TTC549 (cell line): ENCODE measurements around the gene TMEM132C.

ENCODE experiments used
- FAIRE-seq: peaks from 2 replicates; lab custom pipeline; 2012; peaks lifted over from hg19 to GRCh38; lab: Jason Lieb, UNC

The TMEM132C gene

DNA sequence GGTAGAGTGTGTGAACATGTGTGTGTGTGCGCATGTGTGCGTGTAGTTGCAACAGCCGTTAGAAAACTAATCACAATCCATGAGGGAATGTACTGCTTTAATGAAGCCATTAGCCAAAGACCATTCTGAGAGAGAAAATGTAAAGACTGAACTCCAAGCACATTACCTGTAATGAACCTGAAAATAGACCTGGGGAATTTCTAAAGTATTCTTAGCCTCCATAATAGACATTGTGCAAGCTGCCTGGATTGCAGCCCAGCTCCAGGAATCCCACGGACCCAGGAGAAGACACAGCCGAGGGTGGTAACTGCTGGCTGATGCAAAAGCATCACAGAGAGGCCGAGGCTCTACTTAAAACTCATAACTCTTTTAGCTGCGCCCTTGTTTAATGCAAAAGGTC lies 400.2 kb downstream of the TMEM132C start:
- no peak for FAIRE-seq

DNA sequence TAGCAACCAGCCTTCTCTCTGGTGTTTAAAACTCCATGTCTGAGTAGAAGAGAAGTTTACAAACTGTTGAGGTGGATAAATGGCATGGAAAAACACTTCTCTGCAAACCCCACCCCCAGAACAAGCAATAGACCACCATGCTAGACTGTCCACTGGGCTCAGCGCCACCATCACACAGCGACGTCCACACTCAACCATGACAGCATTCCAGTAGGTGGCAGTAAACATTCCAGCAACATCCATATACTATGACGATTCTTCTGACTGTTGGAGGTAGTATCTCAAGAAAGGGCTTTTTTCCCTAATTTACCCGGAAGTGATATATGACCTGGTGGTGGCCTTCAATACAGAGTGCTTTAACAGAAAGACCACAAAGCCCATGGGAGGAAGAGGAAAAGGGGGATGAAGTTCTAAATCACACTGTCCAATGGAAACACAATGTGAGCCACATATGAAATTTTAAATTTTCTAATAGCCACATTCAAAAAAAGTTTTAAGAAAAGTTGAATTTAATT lies 404.6 kb downstream of the TMEM132C start:
- FAIRE-seq = no peak

DNA sequence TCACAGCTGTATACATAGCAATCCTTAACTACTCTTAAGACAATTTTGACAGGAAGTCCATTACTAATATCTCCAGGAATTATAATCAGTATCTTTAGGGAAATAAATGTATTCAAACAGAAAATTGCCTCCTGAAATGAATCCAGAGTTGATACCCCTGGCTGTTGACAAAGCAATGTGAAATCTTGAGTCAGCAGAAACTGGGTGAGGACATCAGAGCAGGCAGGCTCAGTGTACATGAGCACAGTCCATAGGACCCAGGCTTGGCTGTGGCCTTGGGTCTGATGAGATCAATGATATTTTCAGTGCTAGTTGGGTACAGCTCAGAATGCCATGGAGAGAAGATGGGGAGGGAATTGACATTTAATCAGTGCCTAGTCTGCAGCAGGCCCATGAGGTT lies 405.5 kb downstream of the TMEM132C start:
- no peak for FAIRE-seq

DNA sequence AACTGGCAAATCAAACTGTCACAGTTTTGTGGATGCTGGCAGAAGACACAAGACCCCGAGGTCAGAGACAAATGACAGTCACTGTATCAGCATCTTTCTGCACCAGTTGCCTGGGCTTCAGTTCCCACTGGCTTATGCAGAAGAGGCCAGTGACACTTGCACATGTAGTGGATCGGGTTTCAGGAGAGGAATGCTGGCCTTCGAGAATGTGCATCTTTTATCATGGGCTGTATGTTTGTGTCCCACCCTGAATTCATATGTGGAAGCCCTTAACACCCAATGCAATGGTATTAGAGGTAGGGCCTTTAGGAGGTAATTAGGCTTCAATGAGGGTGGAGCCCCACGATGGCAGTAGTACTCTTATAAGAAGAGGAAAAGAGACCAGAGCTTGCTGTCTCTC lies 405.9 kb downstream of the TMEM132C start:
- no peak for FAIRE-seq

DNA sequence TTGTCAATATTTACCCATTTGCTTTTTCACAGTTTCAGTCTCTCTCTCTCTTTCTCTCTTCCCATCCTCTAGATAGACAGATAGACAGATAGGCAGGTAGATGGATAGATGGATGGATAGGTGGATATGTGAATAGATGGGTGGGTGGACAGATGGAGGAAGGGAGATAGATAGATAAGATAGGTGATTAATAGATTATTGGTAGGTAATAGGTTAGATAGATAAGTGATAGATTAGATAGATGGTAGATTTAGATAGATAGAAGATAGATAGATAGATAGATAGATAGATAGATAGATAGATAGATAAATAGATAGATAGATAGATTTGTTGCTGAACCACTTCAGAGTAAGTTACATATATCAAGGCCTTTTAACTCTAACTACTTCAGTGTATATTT lies 408.6 kb downstream of the TMEM132C start:
- FAIRE-seq = no peak

DNA sequence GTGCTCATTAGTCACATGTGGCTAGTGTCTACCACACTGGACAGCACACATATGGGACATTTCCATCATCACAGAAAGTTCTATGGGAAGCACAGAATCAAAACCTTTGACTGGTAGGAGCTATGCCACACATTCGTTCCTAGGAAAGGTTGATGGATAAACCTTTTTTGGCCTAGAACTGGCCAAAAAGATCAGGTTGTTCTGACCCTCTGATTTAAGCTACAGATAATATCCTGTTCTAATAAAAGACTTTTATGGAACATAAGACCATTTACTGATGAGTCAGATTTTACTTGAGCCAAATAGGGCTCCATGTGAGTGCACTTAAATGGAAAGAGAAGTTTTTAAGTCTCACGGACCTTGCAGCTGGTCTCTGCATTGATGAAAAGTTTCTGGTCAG lies 413.6 kb downstream of the TMEM132C start:
- no peak for FAIRE-seq

DNA sequence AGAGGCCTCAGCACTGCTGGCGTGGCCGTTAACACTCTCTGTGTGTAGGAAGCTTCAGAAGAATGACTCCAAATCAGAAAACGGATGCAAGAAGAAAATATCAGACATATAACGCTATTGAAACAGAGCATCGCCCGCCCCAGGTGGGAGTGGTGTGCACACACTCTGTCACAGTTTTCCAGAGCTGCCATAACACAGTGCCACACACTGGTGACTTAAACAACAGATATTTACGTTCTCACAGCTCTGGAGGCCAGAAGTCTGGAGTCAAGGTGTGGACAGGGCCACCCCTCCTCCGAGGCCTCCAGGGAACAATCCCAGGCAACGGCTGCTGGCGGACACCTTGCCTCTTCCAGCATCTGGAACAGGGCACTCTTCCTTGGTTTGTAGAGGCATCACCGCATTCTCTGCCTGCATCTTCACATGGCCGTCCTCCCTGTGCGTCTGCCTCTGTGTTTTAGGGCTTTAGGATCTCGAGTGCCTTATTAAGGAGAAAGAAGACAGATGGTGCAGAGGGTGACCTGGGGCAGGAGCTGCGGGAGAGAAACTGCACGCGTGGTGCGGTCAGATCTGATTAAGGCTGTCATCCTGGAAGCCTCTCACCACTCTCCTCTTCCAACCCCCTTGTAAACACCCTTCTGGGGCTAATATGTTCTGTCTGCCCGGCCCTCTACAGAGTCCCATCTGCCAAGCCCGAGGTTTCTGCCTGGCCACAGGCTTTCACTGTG lies 415.7 kb downstream of the TMEM132C start:
- FAIRE-seq = no peak

DNA sequence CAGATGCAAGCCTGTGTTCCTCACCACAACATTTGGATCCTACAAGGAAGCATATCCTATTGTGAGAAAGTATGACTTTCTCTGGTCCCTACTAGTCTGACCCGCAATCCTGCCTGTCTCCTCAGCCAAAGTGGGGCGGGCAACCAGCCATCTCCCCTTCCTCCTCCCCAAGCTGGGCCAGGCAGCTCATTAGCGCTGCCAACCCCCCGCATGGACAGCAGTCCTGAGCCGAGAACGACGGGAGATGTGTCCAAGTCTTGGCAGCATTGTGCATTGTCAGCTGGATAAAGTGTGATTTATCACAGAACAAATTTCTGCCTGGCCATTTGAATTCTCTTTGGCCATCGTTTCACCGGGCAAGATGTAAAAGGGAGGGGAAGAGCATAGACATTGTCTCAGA lies 417.4 kb downstream of the TMEM132C start:
- no peak for FAIRE-seq

DNA sequence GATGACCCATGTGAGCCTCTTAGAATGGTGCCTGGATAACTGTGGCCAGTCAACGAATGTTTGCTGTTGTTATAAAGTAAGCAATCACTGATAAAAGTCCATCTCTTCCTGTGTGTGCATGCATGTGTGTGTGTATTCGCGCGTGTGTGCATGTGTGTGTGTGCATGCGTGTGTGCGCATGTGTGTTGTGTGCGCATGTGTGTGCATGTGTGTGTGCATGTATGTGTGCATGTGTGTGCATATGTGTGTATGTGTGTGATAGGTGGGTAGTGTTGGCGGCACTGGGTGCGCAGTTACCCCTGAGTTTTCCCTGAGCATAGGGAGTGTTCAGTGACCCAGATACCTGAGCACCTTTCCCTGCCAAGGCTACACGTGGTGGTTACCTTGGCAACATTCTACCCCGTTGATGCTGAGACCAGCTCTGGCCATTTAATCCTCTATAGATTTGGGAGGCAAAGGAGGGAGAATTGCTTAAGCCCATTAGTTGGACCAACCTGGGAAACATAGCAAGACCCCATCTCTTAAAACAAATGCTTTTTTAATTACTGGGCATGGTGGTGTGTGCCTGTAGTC lies 419.0 kb downstream of the TMEM132C start:
- FAIRE-seq = no peak

DNA sequence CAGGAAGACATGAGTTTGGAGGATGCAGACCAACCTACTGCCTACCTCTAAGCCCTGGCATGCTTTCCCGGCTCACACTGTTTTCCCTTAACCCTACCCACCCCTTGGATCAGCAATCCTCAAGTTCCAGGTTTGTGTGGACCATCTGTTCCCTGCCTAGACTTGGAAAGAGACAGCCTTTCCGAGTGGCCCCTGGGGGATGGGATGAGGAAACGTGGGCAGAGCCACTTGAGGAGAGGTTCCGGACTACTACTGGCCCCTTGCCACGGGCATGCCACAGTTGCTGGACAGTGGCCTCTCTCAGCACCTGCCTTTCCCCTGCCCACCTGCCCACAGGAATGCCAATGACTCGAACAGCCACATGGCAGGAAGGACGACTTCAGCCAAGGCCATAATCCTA lies 420.9 kb downstream of the TMEM132C start:
- FAIRE-seq = no peak

DNA sequence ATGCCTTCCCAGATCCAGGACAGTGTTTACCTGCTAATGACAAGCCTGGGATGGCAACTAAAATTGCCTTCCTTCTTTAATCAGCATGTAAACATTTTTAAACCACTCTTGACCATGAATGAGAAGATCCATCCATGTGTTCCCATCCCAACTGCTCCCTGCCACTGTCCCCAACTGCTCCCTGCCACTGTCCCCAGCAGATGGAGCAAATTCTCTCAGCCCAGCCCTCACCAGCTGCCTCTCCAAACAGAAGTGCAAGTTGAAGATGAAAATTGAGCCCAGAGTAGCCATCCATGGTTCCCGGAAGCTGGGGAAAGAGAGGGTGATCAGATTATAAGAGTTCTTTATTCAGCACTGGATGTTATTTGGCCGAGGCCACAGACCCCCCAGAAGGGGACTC lies 423.7 kb downstream of the TMEM132C start:
- FAIRE-seq = no peak

DNA sequence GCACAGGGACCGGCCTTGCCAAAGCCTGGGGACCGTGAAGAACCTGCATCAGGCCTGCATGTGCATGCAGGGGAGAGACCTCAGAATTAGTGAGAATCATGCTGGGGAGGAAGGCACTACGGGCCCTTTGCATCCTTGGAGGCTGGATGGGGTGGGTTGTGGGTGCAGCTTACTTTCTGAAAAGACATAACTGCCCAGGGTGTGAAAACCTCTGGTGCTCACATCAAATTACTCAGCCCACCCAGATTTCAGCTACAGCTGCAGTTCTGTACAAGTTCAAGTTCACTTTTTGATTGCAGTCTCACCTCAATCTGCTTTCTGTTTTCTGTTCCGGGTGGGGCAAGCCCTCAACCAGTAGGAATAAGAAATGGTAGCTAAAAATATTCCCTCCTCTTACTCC lies 426.1 kb downstream of the TMEM132C start:
- no peak for FAIRE-seq

DNA sequence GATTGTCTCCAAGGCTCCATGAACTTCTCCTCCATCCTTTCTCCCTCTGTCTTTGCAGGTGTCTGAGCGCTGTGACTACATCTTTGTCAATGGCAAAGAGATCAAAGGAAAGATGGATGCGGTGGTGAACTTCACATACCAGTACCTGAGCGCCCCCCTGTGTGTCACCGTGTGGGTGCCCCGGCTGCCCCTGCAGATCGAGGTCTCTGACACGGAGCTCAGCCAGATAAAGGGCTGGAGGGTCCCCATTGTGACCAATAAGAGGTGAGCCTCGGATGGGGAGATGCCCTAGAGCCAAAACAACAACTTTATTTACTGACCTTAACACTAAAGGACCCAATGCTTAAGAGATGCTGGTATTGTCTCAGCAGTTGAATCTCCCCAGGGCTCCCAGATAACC lies 426.8 kb downstream of the TMEM132C start:
- FAIRE-seq = no peak

DNA sequence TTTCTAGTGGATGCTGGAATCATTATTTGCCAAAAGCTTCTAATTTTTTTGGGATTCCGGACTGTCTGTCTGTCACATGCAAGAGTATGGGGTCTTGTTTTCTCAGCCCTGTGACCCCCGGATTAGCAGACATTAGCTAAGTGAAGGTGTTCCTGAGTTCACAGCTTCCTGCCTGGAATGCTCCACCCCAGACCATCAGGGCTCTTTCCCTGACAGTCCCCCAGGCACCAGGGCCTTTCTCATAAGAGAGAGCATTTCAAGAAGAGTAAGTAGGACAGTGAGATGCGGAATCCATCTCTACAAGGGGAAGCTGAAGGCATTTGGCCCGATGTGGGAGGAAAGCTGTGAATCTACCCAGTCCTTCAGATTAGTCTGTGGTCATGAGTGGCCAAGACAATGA lies 427.5 kb downstream of the TMEM132C start:
- no peak for FAIRE-seq

DNA sequence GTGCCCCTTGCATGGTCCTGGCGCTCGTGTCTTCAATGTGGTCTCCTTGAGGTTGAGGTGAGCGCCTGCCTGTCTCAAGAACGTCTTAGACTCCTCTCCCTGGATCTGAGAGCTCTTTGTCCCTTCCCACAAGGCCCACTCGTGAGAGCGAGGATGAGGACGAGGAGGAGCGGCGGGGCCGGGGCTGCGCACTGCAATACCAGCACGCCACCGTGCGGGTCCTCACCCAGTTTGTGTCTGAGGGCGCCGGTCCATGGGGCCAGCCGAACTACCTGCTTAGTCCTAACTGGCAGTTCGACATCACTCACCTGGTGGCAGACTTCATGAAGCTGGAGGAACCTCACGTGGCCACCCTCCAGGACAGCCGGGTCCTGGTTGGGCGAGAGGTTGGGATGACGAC lies 428.7 kb downstream of the TMEM132C start:
- FAIRE-seq = no peak

DNA sequence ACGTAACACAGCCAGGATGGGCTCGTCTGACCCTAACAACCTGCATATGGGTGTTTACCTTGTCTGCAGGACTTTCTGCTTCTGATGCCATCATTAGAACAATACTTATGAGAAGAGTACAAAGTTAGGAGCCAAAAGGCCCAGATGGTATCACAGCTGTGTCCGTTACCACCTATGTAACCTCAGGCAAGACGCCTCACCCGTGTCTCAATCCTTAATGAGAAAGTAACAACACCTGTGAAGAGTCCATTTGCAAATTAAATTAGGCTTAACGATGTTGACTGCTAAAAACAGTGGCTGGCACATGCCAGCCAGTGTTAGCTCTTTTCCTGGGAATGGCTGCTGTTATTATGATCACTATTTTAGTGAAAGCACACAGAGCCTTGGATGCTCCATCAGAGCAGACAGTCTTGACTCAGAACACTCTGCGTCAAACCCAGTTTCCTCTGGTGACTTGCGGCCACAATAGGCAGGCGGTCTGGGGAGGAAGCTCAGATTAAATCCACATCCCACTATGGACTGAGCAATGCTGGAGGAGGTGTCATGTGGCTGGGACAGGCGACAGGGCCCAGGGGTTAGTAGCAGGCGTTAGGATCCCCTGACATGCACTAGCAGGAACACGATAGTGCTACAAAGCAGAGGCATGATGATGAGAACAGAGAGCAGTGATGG lies 431.5 kb downstream of the TMEM132C start:
- FAIRE-seq = no peak

DNA sequence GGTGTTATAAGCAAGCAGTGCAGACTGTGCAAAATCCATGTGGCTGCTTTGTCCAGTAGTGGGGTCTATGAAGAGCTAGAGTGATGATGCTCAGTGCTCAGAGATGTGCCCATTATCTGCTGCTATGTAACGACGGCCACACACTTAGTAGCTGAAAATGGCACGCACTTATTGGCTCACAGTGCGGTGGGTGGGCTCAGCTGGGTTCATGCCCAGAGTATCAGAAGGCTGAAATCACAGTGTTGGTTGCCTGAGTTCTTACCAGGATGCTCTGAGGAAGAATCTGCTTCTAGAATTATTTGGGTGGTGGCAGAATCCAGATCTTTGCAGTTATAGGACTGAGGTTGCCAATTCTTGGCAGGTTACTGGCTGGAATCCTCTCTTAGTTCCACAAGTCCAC lies 432.1 kb downstream of the TMEM132C start:
- no peak for FAIRE-seq

DNA sequence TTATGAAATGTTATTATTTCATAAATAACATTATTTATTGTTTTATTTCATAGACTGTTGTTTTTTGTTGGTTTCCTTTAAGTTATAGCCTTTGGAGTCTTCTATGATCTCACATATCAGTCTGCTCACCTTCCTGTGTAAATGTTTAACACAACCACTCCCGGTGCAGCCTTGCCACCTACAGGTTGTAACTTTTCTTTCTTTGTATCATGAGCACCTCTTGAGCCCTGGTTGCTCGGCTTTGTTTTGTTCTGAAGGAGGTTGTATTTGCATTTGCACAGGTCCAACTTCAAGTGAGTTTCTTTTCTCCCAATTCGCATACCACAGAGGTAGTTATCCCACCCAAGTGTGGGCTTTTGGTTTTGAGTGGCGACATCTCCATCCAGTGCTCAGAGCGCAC lies 435.4 kb downstream of the TMEM132C start:
- FAIRE-seq = no peak

DNA sequence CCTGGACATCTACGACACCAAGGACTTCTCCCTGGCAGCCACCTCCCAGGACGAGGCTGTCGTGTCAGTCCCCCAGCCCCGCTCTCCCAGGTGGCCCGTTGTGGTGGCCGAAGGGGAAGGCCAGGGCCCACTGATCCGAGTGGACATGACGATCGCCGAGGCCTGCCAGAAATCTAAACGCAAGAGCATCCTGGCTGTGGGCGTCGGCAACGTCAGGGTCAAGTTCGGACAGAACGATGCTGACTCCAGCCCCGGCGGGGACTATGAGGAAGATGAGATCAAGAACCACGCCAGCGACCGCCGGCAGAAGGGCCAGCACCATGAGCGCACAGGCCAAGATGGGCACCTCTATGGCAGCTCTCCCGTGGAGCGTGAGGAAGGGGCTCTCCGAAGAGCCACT lies 438.2 kb downstream of the TMEM132C start:
- FAIRE-seq = no peak

DNA sequence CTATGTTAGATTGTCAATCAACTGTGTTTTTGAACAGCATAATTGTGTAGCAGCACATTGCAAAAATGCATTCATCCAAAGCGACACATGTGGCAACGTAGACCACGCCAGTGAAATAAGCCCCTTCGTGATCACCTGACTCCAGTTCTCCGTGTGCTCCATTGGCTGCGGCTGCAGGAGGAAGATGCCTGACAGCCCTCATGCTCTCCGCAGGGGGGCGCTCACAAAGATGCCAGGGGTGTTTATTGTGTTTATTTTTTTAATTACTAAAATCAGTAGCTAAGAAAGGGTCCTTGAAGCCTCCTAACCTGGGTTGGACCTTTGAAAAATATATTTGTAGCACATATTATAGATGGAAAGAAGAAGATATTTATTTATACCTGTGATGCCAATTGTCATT lies 440.5 kb downstream of the TMEM132C start:
- no peak for FAIRE-seq

DNA sequence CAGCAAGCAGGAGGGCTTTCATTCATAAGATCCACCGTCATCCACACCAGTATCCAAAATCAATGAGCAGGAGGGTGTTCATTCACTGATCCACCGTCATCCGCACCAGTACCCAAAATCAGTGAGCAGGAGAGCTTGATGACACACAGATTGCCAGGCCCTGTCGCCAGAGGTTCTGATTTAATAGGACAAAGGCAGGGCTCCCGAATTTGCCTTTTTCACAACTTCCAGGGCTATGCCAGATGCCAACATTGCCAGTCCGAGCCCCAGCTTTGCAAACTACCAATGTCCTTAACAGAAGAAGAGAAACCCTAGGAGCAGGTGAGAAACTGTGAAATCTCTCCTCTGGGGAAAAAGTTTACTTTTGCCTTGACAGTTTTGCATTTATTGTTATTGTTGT lies 441.8 kb downstream of the TMEM132C start:
- no peak for FAIRE-seq

DNA sequence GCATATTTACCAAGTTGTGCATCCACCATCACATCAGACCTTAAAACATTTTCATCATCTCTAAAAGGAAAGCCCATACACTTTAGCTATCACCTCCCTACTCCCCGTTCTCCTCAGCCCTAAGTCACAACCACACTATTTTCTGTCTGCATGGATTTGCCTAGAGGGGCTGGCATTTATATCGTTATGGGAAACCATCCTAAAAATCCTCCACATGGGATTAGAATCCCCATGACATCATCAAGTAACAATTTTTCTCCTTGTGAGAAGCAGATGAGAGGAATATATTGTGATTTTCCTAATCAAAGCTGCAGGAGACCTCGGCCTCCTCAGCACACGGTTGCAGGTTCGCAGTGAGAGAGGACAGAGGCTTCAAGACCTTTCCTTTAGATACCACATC lies 442.7 kb downstream of the TMEM132C start:
- FAIRE-seq = no peak

DNA sequence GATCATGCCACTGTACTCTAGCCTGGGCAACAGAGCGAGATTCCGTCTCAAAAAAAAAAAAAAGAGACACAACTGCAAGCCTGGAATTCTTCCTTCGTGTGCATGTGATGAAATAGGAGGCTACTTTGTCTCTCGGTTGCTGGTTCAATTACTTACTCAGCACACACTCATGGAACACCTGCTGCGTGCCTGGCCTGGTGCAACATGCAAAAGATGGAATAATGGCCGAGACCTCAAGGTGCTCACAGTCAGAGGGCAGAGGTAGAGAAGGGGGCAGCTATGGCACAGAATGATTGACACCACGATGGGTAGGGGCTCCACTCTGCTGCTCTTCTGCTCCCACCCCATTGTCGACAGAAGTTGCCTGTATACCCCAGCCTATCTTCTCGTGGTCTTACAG lies 444.5 kb downstream of the TMEM132C start:
- FAIRE-seq = no peak

DNA sequence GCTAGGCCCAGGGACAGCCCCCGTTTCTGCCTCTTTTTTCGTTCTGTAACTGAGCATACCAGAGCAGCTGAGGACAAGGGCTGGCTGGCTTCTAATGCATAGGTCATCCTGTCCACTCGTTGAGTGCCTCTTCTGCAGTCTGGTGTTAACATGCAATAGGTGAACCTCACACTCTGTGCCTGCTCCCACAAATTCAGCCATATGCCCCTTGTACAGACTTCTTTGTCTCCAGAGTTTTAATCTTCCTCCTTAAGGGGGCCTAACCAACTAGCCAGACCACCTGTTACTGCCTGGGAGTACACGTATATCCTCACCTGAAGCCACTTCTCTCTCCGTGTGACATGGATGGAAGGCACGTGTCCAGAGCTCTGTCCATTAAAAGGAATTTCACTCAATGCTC lies 445.7 kb downstream of the TMEM132C start:
- FAIRE-seq = no peak
